WTC11 (cell line): ENCODE data around the gene PPM1G. TPM values are rescaled to one million over a fixed set of nuclear protein-coding genes. Genes with fewer than 3 reads are reported as not detected.

Experiments
- ATAC-seq: fragments of 200-7000 bp; cut with Tn5 transposase; 2 replicates; pipeline ENCODE4 v1.10.0; 2021; ENCODE audit warnings: mild to moderate bottlenecking, moderate library complexity
- CTCF ChIA-PET: fragments of 300-600 bp; sonication (Branson Sonifier 250); formaldehyde crosslinking; loops from one replicate; lab custom pipeline; 2021; ENCODE audit warnings: antibody characterized with exemption; lab: Charles Lee
- POLR2A ChIA-PET: fragments of 350-600 bp; sonication (Branson Sonifier 250); formaldehyde crosslinking; loops from one replicate; lab custom pipeline; 2021; ENCODE audit warnings: antibody characterized with exemption; lab: Charles Lee
- DNase-seq: peaks from one replicate; pipeline ENCODE4 v3.0.0; 2021; ENCODE audit warnings: low spot score
- H3K27ac Mint-ChIP-seq: 2 replicates; pipeline ENCODE4 v1.8.0; 2021; ENCODE audit warnings: mixed read lengths
- H3K27me3 Mint-ChIP-seq: 2 replicates; pipeline ENCODE4 v1.8.0; 2021; ENCODE audit warnings: low read depth, mild to moderate bottlenecking, moderate library complexity, mixed read lengths
- H3K36me3 Mint-ChIP-seq: 2 replicates; pipeline ENCODE4 v1.8.0; 2021; ENCODE audit warnings: mixed read lengths
- H3K4me1 Mint-ChIP-seq: 2 replicates; pipeline ENCODE4 v1.8.0; 2022; ENCODE audit warnings: mixed read lengths
- H3K4me3 Mint-ChIP-seq: 2 replicates; pipeline ENCODE4 v1.8.0; 2021; ENCODE audit warnings: mild to moderate bottlenecking, moderate library complexity, mixed read lengths
- H3K9me3 Mint-ChIP-seq: 2 replicates; pipeline ENCODE4 v1.8.0; 2021; ENCODE audit warnings: mixed read lengths
- ATF1 ChIP-seq: sonication (generic); formaldehyde crosslinking; IDR thresholded peaks from 2 replicates; pipeline ENCODE4 v1.8.1; 2023; ENCODE audit warnings: mild to moderate bottlenecking, moderate library complexity, missing genetic modification reagents
- ELF4 ChIP-seq: sonication (generic); formaldehyde crosslinking; IDR thresholded peaks from 2 replicates; pipeline ENCODE4 v1.8.1; 2022; ENCODE audit warnings: low read depth, mild to moderate bottlenecking, moderate library complexity, missing genetic modification reagents
- FOXP4 ChIP-seq: sonication (generic); formaldehyde crosslinking; IDR thresholded peaks from 2 replicates; pipeline ENCODE4 v1.8.0; 2022; ENCODE audit warnings: mild to moderate bottlenecking, missing genetic modification reagents
- IRF2 ChIP-seq: sonication (generic); formaldehyde crosslinking; IDR thresholded peaks from 2 replicates; pipeline ENCODE4 v1.8.0; 2022; ENCODE audit warnings: low read depth, missing genetic modification reagents, borderline replicate concordance
- NFATC4 ChIP-seq: fragments of 250-450 bp; sonication (Bioruptor Pico); IDR thresholded peaks from 2 replicates; pipeline ENCODE4 v1.9.0; 2021; ENCODE audit warnings: mild to moderate bottlenecking
- OVOL2 ChIP-seq: fragments of 250-450 bp; sonication (Bioruptor Pico); IDR thresholded peaks from 2 replicates; pipeline ENCODE4 v1.9.0; 2021; ENCODE audit warnings: mild to moderate bottlenecking, borderline replicate concordance
- STAT6 ChIP-seq: sonication (generic); formaldehyde crosslinking; conservative IDR thresholded peaks from 2 replicates; pipeline ENCODE4 v1.8.1; 2023; ENCODE audit warnings: mild to moderate bottlenecking, low read depth, missing genetic modification reagents, moderate library complexity
- USF2 ChIP-seq: sonication (generic); formaldehyde crosslinking; IDR thresholded peaks from 2 replicates; pipeline ENCODE4 v1.8.1; 2023; ENCODE audit warnings: mild to moderate bottlenecking, missing genetic modification reagents, moderate library complexity
- ZNF281 ChIP-seq: sonication (generic); formaldehyde crosslinking; IDR thresholded peaks from 2 replicates; pipeline ENCODE4 v1.8.0; 2023; ENCODE audit warnings: mild to moderate bottlenecking, missing genetic modification reagents
- ZNF512 ChIP-seq: sonication (generic); formaldehyde crosslinking; IDR thresholded peaks from 2 replicates; pipeline ENCODE4 v1.8.1; 2022; ENCODE audit warnings: missing genetic modification reagents, borderline replicate concordance
- ZNF532 ChIP-seq: fragments of 250-450 bp; sonication (Bioruptor Pico); IDR thresholded peaks from 2 replicates; pipeline ENCODE4 v1.9.0; 2021; ENCODE audit warnings: mild to moderate bottlenecking, borderline replicate concordance
- total RNA-seq: library from RNA; stranded (reverse); gene quantifications from 3 replicates; pipeline ENCODE4 v1.2.3, GENCODE V29; 2021

PPM1G gene
- total RNA-seq, 1 experiment from 2014 or later: 193 TPM

GRCh38 chr2:27412419-27413152 lies 3.2 kb upstream of the PPM1G start (continued):
- TF ChIP-seq ZNF532 (CRISPR knock-in tag): no peak

- H3K36me3 Mint-ChIP-seq: peaks cover 13% of the 10 kb centered on the region
- ATAC-seq: peak; percentile 34
- CTCF ChIA-PET: interaction anchor here (1.0 to 3.9 kb wide), 8 partner anchors 8 to 275 kb away, joined by 3 to 52 read pairs (median 4); partner anchors contain the start of genes NRBP1 and ZNF513
- TF ChIP-seq OVOL2 (CRISPR knock-in tag) (no peak), ZNF281 (CRISPR knock-in tag) (no peak), USF2 (CRISPR knock-in tag) (no peak), IRF2 (CRISPR knock-in tag) (no peak), ELF4 (CRISPR knock-in tag) (no peak), ZNF532 (CRISPR knock-in tag) (no peak), FOXP4 (CRISPR knock-in tag) (no peak), NFATC4 (CRISPR knock-in tag) (no peak), STAT6 (CRISPR knock-in tag) (no peak), ATF1 (CRISPR knock-in tag) (no peak), ZNF512 (CRISPR knock-in tag) (no peak)
Measured at GRCh38 chr2:27408601-27409320, 630 bp downstream of the PPM1G start.

More at GRCh38 chr2:27408601-27409320, 630 bp downstream of the PPM1G start:
- H3K4me1 Mint-ChIP-seq: peaks cover 18% of the 10 kb centered on the region
- peaks cover 13% of the 10 kb centered on the region for H3K27me3 Mint-ChIP-seq
- peak overlapping the region; percentile 84 for H3K4me3 Mint-ChIP-seq
- POLR2A ChIA-PET: interaction anchor here (0.7 to 2.5 kb wide), 4 partner anchors 20 to 390 kb away, joined by 3 to 28 read pairs (median 3); partner anchors contain the start of genes CCDC121, GPN1, NRBP1 and ZNF513
- peaks cover 8% of the 10 kb centered on the region for H3K9me3 Mint-ChIP-seq
- no peak for DNase-seq
- H3K27ac Mint-ChIP-seq: peak overlapping the region; percentile 97
